ENCODE results near the gene OSBPL10.

Gene OSBPL10

DNA sequence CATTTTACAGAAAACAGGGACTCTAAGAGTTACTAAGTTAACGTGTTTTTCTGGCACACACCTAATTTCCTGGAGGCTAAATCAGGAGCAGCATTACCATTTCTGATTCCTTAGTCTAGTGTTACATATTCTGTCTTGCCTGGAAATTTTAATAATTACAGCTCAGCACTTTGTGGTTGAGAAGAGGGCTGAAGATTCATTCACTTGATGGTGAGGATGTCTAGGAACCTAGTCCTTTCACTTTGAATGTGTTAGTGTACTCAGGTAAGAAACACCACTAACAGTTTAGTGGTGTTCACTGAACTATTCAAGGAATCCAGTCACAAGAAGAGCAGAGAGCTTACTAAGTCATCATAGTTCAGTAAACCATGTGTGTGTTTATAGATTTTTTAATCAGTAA is 345.5 kb downstream of the OSBPL10 start:
- H3K27me3 ChIP-seq (ENCODE audit: control insufficient read depth in 1 of 2, insufficient read depth in 2 of 2, low read length in 2 of 2) = no peaks in the 10 kb centered on the region
- no peak overlapping the region for H3K4me3 ChIP-seq (ENCODE audit: low read depth in 1 of 2, low read length in 2 of 2)
- no peaks in the 10 kb centered on the region for H3K9me3 ChIP-seq (ENCODE audit: low read length)
- H3K9ac ChIP-seq (ENCODE audit: low read length) = no peak overlapping the region
- H3K36me3 ChIP-seq (ENCODE audit: insufficient read depth, low read length) = peaks cover 19% of the 10 kb centered on the region
- H3K4me1 ChIP-seq (ENCODE audit: insufficient read depth, low read length) = peaks cover 16% of the 10 kb centered on the region
- H3K27ac ChIP-seq (ENCODE audit: low read depth, low read length) = no peak overlapping the region

DNA sequence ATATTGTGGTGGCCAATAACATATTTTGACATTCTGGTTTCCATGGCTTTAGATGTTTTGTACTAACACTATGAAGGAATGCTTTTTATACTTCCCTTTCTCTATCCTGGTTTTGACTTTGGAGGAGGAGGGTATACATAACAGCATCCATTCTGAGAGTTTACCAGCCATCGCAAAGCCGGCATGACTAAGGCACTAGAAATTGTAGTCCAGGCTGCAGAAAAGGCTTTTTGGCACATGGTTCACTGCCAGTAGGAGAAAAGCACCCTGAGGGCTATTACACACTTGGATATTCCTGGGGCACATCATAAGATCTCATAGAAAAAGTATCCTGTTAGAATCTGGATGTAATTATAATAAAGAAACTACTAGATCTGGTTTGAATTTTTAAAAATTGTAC is 346.6 kb downstream of the OSBPL10 start:
- no peaks in the 10 kb centered on the region for H3K9me3 ChIP-seq (ENCODE audit: low read length)
- peaks cover 16% of the 10 kb centered on the region for H3K4me1 ChIP-seq (ENCODE audit: insufficient read depth, low read length)
- no peak overlapping the region for H3K4me3 ChIP-seq (ENCODE audit: low read depth in 1 of 2, low read length in 2 of 2)
- H3K36me3 ChIP-seq (ENCODE audit: insufficient read depth, low read length) = peaks cover 19% of the 10 kb centered on the region
- H3K27me3 ChIP-seq (ENCODE audit: control insufficient read depth in 1 of 2, insufficient read depth in 2 of 2, low read length in 2 of 2) = no peaks in the 10 kb centered on the region
- no peak overlapping the region for H3K9ac ChIP-seq (ENCODE audit: low read length)
- H3K27ac ChIP-seq (ENCODE audit: low read depth, low read length) = no peak overlapping the region

DNA sequence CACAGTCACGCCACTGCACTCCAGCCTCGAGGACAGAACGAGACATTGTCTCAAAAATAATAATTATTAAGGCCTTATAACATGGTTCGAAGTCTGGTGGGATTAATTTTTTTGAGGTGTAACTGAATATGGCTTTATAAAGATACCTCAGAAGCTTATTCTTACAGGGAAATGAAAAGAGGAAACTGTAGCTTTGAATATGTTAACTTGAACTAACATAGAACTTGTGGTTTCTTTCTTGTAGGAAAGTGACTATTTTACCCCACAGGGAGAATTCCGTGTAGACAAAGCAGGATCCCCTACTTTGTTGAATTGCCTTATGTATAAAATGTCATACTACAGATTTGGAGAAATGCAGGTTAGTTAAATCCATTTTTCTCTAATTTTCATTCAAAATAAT is 352.0 kb downstream of the OSBPL10 start:
- Histone ChIP-seq H3K9ac (ENCODE audit: low read length) (no peak overlapping the region), H3K4me3 (ENCODE audit: low read depth in 1 of 2, low read length in 2 of 2) (no peak overlapping the region), H3K9me3 (ENCODE audit: low read length) (no peaks in the 10 kb centered on the region), H3K36me3 (ENCODE audit: insufficient read depth, low read length) (peaks cover 43% of the 10 kb centered on the region), H3K4me1 (ENCODE audit: insufficient read depth, low read length) (no peaks in the 10 kb centered on the region), H3K27me3 (ENCODE audit: control insufficient read depth in 1 of 2, insufficient read depth in 2 of 2, low read length in 2 of 2) (no peaks in the 10 kb centered on the region), H3K27ac (ENCODE audit: low read depth, low read length) (no peak overlapping the region)

DNA sequence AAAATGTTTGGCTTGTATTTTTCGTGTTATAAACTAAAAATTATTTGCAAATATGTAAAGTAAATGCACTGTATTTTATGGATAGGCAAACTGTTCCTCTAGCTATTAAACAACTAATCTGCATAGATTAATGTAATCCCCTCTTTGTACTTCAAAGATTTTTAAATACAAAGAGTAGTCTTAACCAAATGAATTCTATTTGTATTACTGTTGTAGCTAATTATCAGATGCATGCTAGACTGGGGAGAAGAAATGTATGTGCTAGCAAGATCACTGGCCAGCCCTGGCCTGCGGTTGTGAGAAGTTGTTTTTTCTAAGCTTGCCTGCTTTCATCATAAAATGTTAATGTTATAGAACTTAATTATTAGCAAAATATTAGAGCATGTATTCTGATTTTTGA is 355.7 kb downstream of the OSBPL10 start:
- Histone ChIP-seq H3K36me3 (ENCODE audit: insufficient read depth, low read length) (peaks cover 36% of the 10 kb centered on the region), H3K27ac (ENCODE audit: low read depth, low read length) (no peak overlapping the region), H3K27me3 (ENCODE audit: control insufficient read depth in 1 of 2, insufficient read depth in 2 of 2, low read length in 2 of 2) (no peaks in the 10 kb centered on the region), H3K4me1 (ENCODE audit: insufficient read depth, low read length) (no peaks in the 10 kb centered on the region), H3K4me3 (ENCODE audit: low read depth in 1 of 2, low read length in 2 of 2) (no peak overlapping the region), H3K9me3 (ENCODE audit: low read length) (no peaks in the 10 kb centered on the region), H3K9ac (ENCODE audit: low read length) (no peak overlapping the region)

DNA sequence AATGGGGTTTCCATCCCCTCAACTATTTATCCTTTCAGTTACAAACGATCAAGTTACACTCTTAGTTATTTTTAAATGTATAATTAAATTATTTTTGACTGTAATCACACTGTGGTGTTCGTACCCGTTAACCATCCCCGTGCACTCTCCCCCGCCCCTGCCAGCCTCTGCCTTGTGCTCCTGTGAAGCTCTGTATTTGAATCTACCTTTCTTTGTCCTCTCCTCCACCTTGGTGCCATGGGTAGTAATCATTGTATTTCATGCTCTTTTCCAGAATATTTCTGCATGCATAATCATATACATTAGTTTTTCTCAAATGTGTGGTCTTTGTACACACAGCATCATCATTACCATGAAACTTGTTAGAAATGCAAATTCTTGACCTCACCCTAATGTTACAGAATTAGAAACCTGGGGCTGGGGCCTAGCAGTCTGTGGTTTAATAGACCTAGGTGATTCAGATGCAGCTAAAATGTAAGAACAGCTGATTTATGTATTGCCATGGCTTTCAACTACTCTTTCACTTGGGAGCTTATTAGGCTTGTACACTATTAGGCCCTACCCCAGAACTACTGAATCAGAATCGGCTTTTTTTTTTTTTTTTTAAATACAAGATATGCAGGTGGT is 356.9 kb downstream of the OSBPL10 start:
- Histone ChIP-seq H3K27ac (ENCODE audit: low read depth, low read length) (no peak overlapping the region), H3K9ac (ENCODE audit: low read length) (no peak overlapping the region), H3K36me3 (ENCODE audit: insufficient read depth, low read length) (peaks cover 40% of the 10 kb centered on the region)

DNA sequence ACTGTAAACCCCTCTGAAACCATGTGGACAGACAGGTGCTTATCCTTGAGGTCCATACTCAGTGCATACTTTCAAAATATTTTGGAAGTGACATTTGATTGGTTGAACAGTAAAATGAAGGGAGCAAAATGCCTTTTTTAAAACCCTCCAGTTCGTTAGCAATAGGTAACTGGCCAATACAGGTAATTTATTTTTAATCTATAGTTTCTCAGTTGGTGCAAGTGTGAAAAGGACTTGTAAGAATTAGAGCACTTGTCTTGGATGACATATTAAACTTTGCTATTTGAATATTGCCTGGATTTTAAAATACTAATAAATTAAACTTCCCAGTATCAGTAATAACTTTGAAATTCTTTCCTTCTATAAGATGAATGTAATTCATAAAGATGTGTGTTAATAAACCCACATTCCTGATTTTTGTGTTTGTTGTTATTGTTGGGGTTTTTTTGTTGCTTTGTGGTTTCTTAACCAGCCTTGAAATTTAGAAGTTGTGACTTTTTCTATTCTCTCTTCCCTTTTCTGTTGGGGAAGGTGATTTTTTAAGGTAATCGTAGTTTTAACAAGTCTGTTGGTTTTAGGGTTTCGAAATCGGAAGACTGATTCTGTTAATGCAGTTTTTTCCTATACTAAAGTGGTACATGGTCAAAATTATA is 358.3 kb downstream of the OSBPL10 start:
- Histone ChIP-seq H3K27me3 (ENCODE audit: control insufficient read depth in 1 of 2, insufficient read depth in 2 of 2, low read length in 2 of 2) (no peaks in the 10 kb centered on the region), H3K9me3 (ENCODE audit: low read length) (no peaks in the 10 kb centered on the region), H3K4me3 (ENCODE audit: low read depth in 1 of 2, low read length in 2 of 2) (no peak overlapping the region), H3K4me1 (ENCODE audit: insufficient read depth, low read length) (no peaks in the 10 kb centered on the region), H3K36me3 (ENCODE audit: insufficient read depth, low read length) (peaks cover 42% of the 10 kb centered on the region), H3K27ac (ENCODE audit: low read depth, low read length) (no peak overlapping the region), H3K9ac (ENCODE audit: low read length) (no peak overlapping the region)

More for the DNA sequence above, 356.9 kb downstream of the OSBPL10 start:
- no peaks in the 10 kb centered on the region for H3K27me3 ChIP-seq (ENCODE audit: control insufficient read depth in 1 of 2, insufficient read depth in 2 of 2, low read length in 2 of 2)
- no peak overlapping the region for H3K4me3 ChIP-seq (ENCODE audit: low read depth in 1 of 2, low read length in 2 of 2)
- no peaks in the 10 kb centered on the region for H3K9me3 ChIP-seq (ENCODE audit: low read length)
- H3K4me1 ChIP-seq (ENCODE audit: insufficient read depth, low read length) = no peaks in the 10 kb centered on the region

DNA sequence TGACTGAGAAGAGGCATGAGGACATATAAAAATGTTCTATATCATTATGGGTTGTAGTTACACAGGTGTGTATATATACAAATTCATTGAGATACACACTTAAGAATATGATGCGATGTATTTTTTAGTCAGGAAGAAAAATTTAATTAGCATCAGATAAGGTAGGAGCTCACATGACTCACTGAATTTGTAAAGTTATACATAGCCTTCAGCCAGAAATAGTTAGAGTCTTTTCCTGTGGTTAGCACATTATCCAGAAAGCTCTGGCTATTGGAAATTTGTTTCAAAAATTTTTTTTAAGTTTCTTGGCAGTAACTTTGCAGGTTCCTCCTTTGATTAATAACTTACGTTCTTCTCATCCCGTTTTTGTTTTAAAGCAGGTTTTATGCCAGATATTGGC is 359.7 kb downstream of the OSBPL10 start:
- no peak overlapping the region for H3K27ac ChIP-seq (ENCODE audit: low read depth, low read length)
- H3K27me3 ChIP-seq (ENCODE audit: control insufficient read depth in 1 of 2, insufficient read depth in 2 of 2, low read length in 2 of 2) = no peaks in the 10 kb centered on the region
- no peaks in the 10 kb centered on the region for H3K4me1 ChIP-seq (ENCODE audit: insufficient read depth, low read length)
- H3K36me3 ChIP-seq (ENCODE audit: insufficient read depth, low read length) = peaks cover 30% of the 10 kb centered on the region
- H3K9ac ChIP-seq (ENCODE audit: low read length) = no peak overlapping the region
- no peaks in the 10 kb centered on the region for H3K9me3 ChIP-seq (ENCODE audit: low read length)
- H3K4me3 ChIP-seq (ENCODE audit: low read depth in 1 of 2, low read length in 2 of 2) = no peak overlapping the region

DNA sequence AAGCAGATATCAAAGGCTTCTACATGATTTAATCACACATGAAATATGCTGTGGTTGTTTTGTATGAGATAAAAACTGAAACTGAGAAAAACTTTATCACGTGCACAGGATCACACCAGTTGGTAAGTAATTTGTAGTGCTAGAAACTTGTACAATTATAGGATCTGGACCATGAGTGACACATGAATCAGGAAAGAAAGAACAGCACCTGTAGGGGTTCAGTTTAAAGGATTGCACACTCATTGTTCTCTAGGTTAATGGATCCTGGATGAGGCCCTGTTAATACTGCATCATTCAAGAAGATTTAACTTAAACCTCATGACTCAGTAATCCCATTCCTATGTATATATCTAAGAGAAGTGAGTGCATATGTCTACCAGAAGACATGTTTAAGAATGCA is 360.4 kb downstream of the OSBPL10 start:
- H3K4me3 ChIP-seq (ENCODE audit: low read depth in 1 of 2, low read length in 2 of 2) = no peak overlapping the region
- H3K4me1 ChIP-seq (ENCODE audit: insufficient read depth, low read length) = no peaks in the 10 kb centered on the region
- H3K36me3 ChIP-seq (ENCODE audit: insufficient read depth, low read length) = peaks cover 25% of the 10 kb centered on the region
- H3K27me3 ChIP-seq (ENCODE audit: control insufficient read depth in 1 of 2, insufficient read depth in 2 of 2, low read length in 2 of 2) = no peaks in the 10 kb centered on the region
- no peak overlapping the region for H3K9ac ChIP-seq (ENCODE audit: low read length)
- no peak overlapping the region for H3K27ac ChIP-seq (ENCODE audit: low read depth, low read length)
- no peaks in the 10 kb centered on the region for H3K9me3 ChIP-seq (ENCODE audit: low read length)

DNA sequence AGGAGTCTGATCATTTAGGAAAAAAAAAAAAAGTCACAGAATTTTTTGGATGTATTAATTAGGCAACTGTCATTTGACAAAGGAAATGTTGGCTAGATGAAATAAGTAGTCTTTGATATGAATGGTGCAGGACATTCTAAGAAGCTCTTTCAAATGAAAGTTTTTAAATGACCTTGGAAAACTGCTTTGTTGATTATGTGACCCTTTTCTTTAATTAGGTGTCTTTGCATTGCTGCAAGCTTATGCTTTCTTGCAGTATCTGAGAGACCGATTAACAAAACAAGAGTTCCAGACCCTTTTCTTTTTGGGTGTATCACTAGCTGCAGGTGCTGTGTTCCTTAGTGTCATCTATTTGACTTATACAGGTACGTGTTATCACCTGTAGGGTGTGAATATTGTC is 364.4 kb downstream of the OSBPL10 start:
- Histone ChIP-seq H3K4me3 (ENCODE audit: low read depth in 1 of 2, low read length in 2 of 2) (no peak overlapping the region), H3K9ac (ENCODE audit: low read length) (no peak overlapping the region), H3K27me3 (ENCODE audit: control insufficient read depth in 1 of 2, insufficient read depth in 2 of 2, low read length in 2 of 2) (no peaks in the 10 kb centered on the region), H3K4me1 (ENCODE audit: insufficient read depth, low read length) (no peaks in the 10 kb centered on the region), H3K27ac (ENCODE audit: low read depth, low read length) (no peak overlapping the region), H3K36me3 (ENCODE audit: insufficient read depth, low read length) (peaks cover 12% of the 10 kb centered on the region), H3K9me3 (ENCODE audit: low read length) (no peaks in the 10 kb centered on the region)

DNA sequence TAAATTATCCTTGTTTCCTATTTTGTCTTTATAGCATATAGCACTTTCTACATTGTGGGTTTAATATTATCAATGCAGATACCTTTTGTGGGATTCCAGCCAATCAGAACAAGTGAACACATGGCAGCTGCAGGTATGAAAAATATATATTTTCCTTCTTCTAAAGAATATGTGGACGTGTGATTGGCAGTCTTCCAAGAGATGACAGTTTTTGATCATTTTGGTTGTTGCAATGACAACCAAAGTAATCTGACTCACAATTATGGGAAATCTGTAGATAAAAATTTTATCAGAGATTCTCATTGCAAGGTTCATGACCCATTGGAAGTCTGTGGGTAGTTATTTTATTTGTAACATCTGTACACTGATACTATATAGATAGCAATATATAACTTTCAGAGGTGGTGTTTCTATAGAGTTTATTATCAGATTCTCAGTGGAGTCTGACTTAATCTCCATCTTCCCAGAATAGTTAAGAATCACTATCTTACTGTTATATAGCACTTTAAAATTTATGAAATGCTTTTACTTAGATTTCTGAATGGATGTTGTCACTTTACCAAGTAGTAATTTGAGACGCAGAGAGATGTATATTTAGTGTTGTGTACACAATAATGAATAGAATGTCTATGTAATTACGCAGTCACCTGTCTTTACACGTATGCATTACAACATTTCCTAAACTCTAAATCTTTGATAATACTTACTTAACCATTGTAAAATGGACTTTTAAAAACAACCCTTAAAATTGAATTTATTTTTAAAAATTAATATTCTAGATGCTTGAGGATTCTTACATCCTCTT is 365.8 kb downstream of the OSBPL10 start:
- H3K36me3 ChIP-seq (ENCODE audit: insufficient read depth, low read length) = peaks cover 5% of the 10 kb centered on the region
- H3K4me3 ChIP-seq (ENCODE audit: low read depth in 1 of 2, low read length in 2 of 2) = no peak overlapping the region
- no peaks in the 10 kb centered on the region for H3K9me3 ChIP-seq (ENCODE audit: low read length)
- no peaks in the 10 kb centered on the region for H3K27me3 ChIP-seq (ENCODE audit: control insufficient read depth in 1 of 2, insufficient read depth in 2 of 2, low read length in 2 of 2)
- no peaks in the 10 kb centered on the region for H3K4me1 ChIP-seq (ENCODE audit: insufficient read depth, low read length)
- H3K27ac ChIP-seq (ENCODE audit: low read depth, low read length) = no peak overlapping the region
- no peak overlapping the region for H3K9ac ChIP-seq (ENCODE audit: low read length)

DNA sequence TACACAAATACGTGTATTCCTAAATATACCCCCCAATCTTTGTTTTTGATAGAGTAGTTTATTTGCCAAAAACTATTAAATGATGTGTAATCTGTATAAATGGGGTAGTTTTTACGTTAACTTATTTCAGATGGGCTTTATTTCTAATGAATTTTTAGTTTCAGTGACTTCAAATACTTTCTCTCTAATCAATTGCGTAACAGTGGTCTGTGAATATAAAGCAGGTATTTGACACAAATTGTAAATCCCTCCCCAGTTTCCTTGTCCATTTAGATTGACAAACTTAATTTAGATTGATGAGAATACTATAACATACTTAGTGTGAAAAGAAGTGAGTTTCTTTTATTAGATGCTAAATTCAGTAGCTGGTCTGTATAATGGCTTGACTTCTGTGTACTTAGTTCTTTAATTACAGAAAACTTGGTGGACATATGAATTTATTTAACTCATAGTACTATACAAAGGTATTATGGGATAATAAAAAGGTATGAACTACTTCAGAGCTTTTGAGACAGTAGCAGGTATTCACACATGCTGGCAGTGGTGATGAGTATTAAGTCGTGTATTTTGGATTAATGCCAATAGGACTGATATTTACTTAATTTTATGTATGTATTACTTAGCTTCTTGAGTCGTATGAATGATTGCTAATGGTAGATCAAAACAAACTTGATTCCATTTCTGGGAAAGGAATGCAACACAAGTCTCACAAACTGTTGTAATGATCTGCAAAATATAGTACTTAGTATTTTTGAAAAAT is 366.7 kb downstream of the OSBPL10 start:
- H3K4me1 ChIP-seq (ENCODE audit: insufficient read depth, low read length) = no peaks in the 10 kb centered on the region
- H3K36me3 ChIP-seq (ENCODE audit: insufficient read depth, low read length) = peaks cover 3% of the 10 kb centered on the region
- no peaks in the 10 kb centered on the region for H3K9me3 ChIP-seq (ENCODE audit: low read length)
- no peaks in the 10 kb centered on the region for H3K27me3 ChIP-seq (ENCODE audit: control insufficient read depth in 1 of 2, insufficient read depth in 2 of 2, low read length in 2 of 2)
- no peak overlapping the region for H3K4me3 ChIP-seq (ENCODE audit: low read depth in 1 of 2, low read length in 2 of 2)
- no peak overlapping the region for H3K9ac ChIP-seq (ENCODE audit: low read length)
- no peak overlapping the region for H3K27ac ChIP-seq (ENCODE audit: low read depth, low read length)
